Hepatocyte (in vitro differentiated cells): ENCODE measurements around the gene FSTL1.

Source experiments
- CTCF ChIP-seq: fragments of 200-600 bp; sonication (generic); IDR thresholded peaks from 2 replicates; pipeline ENCODE4 v1.5.1; 2016; ENCODE audit warnings: antibody characterized with exemption, mild to moderate bottlenecking; ENCODE audit not compliant: poor library complexity
- EZH2phosphoT487 ChIP-seq: fragments of 200-600 bp; sonication (generic); IDR thresholded peaks from one replicate; pipeline ENCODE4 v1.6.1; 2018; ENCODE audit warnings: antibody characterized with exemption, mild to moderate bottlenecking, low read depth, moderate library complexity; ENCODE audit not compliant: unreplicated experiment, severe bottlenecking

- TF ChIP-seq EZH2phosphoT487: no peak
- no peak for TF ChIP-seq CTCF
Observed at GRCh38 chr3:120394347-120394746, 56.4 kb downstream of the FSTL1 start.
